ENCODE measurements around the gene MYO3B. TPM values are rescaled to one million over a fixed set of nuclear protein-coding genes. Genes with fewer than 3 reads are reported as not detected.
"Not testable (repeated sequence)": the region's sequence is repeated elsewhere in the genome, so short reads cannot be mapped to it uniquely, and the experiment has no call there.

Gene MYO3B
- total RNA-seq, 1 donor from 2014 or later, result 0.17 TPM

GRCh38 chr2:170212625-170213280, 34.8 kb downstream of the MYO3B start:
- no peak for TF ChIP-seq CTCF (IDR thresholded peaks at IDR 0.05)
- no peaks in the 10 kb centered on the region for H3K9me3 ChIP-seq
- no peak for ATAC-seq
- no peaks in the 10 kb centered on the region for H3K27me3 ChIP-seq
- H3K4me1 ChIP-seq, result no peaks in the 10 kb centered on the region
- H3K36me3 ChIP-seq, result no peaks in the 10 kb centered on the region
- no peak overlapping the region for H3K27ac ChIP-seq
- no peak overlapping the region for H3K4me3 ChIP-seq
- DNase-seq, result no peak
- intact Hi-C loops (cut with DNase I), result no loop called here

GRCh38 chr2:170213281-170213625, 35.3 kb downstream of the MYO3B start:
- ATAC-seq; H3K27ac ChIP-seq; H3K4me3 ChIP-seq; H3K9me3 ChIP-seq; H3K27me3 ChIP-seq; DNase-seq; intact Hi-C loops (cut with DNase I); H3K4me1 ChIP-seq; H3K36me3 ChIP-seq: not testable (repeated sequence)

GRCh38 chr2:170213651-170214050, 35.7 kb downstream of the MYO3B start:
- no peak for DNase-seq
- Histone ChIP-seq H3K9me3 (no peaks in the 10 kb centered on the region), H3K36me3 (no peaks in the 10 kb centered on the region), H3K27ac (no peak overlapping the region), H3K4me3 (no peak overlapping the region), H3K4me1 (no peaks in the 10 kb centered on the region), H3K27me3 (no peaks in the 10 kb centered on the region)
- ATAC-seq, result no peak
- TF ChIP-seq CTCF (IDR thresholded peaks at IDR 0.05), result no peak
- intact Hi-C loops (cut with DNase I), result no loop called here

GRCh38 chr2:170214309-170214948, 36.5 kb downstream of the MYO3B start:
- no peaks in the 10 kb centered on the region for H3K27me3 ChIP-seq
- DNase-seq (no peak), ATAC-seq (no peak)
- no peak for TF ChIP-seq CTCF (IDR thresholded peaks at IDR 0.05)
- no peak overlapping the region for H3K4me3 ChIP-seq
- no peaks in the 10 kb centered on the region for H3K4me1 ChIP-seq
- no peaks in the 10 kb centered on the region for H3K9me3 ChIP-seq
- intact Hi-C loops (cut with DNase I), result no loop called here
- H3K27ac ChIP-seq, result no peak overlapping the region
- H3K36me3 ChIP-seq, result no peaks in the 10 kb centered on the region

- TF ChIP-seq CTCF (IDR thresholded peaks at IDR 0.05), result no peak
- intact Hi-C loops (cut with DNase I), result no loop called here
- H3K4me1 ChIP-seq, result no peaks in the 10 kb centered on the region
- H3K9me3 ChIP-seq, result no peaks in the 10 kb centered on the region
- no peak overlapping the region for H3K27ac ChIP-seq
- H3K4me3 ChIP-seq, result no peak overlapping the region
- H3K36me3 ChIP-seq, result no peaks in the 10 kb centered on the region
- DNase-seq (no peak), ATAC-seq (no peak)
- no peaks in the 10 kb centered on the region for H3K27me3 ChIP-seq
These were observed 37.1 kb downstream of the MYO3B start for GRCh38 chr2:170215021-170215420.

- Histone ChIP-seq H3K4me3 (no peak overlapping the region), H3K27ac (no peak overlapping the region), H3K9me3 (no peaks in the 10 kb centered on the region), H3K36me3 (no peaks in the 10 kb centered on the region), H3K27me3 (no peaks in the 10 kb centered on the region), H3K4me1 (no peaks in the 10 kb centered on the region)
- no peak for TF ChIP-seq CTCF (IDR thresholded peaks at IDR 0.05)
- ATAC-seq (no peak), DNase-seq (no peak)
- intact Hi-C loops (cut with DNase I), result no loop called here
These were observed 38.5 kb downstream of the MYO3B start for GRCh38 chr2:170216428-170216827.

Measured in upper lobe of right lung (tissue), 1 donor.